ENCODE measurements around the gene CHD2.

GRCh38 chr15:93046120-93046519, 146.0 kb downstream of the CHD2 start:
- TF ChIP-seq POLR2AphosphoS5 (IDR thresholded peaks at IDR 0.05; ENCODE audit: low read depth, low read length) (no peak), POLR2A (IDR thresholded peaks at IDR 0.05; ENCODE audit: low read depth, low read length) (no peak), POU2F2 (IDR thresholded peaks at IDR 0.05; ENCODE audit: low read depth, low read length) (no peak), TAF1 (IDR thresholded peaks at IDR 0.05; ENCODE audit: low read depth, low read length) (no peak)
